DOHH2 (cell line): ENCODE measurements around the gene PSMA4.

Experiments used
- EZH2phosphoT487 ChIP-seq: fragments of 200-600 bp; sonication (generic); IDR thresholded peaks from 2 replicates; pipeline ENCODE4 v1.6.1; 2017; ENCODE audit warnings: borderline replicate concordance, mild to moderate bottlenecking, antibody characterized with exemption, low read length, moderate library complexity, mixed read lengths
- TF ChIP-seq, protein P1 (sequence below): fragments of 200-600 bp; sonication (generic); IDR thresholded peaks from one replicate; pipeline ENCODE4 v1.5.1; 2014; ENCODE audit warnings: antibody characterized with exemption, mild to moderate bottlenecking, low read depth, low read length; ENCODE audit not compliant: poor library complexity, severe bottlenecking

DNA sequence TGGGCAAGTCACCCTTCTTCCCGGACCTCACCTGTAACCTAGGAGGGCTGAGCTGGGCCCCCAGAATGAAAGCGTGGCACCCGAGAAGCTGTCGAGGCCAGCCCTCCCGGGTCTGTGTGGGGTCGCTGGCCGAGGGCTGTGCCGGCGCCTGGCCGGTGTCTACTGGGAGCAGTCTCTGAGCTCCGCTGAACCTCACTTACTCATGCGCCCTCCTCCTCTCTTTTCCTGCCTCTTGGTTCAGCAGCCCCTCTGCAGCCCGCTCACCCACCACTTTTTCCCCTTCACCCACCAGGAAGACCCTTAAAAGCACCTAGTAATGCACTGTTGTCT is 32.4 kb upstream of the PSMA4 start:
- TF ChIP-seq, protein P1, sequence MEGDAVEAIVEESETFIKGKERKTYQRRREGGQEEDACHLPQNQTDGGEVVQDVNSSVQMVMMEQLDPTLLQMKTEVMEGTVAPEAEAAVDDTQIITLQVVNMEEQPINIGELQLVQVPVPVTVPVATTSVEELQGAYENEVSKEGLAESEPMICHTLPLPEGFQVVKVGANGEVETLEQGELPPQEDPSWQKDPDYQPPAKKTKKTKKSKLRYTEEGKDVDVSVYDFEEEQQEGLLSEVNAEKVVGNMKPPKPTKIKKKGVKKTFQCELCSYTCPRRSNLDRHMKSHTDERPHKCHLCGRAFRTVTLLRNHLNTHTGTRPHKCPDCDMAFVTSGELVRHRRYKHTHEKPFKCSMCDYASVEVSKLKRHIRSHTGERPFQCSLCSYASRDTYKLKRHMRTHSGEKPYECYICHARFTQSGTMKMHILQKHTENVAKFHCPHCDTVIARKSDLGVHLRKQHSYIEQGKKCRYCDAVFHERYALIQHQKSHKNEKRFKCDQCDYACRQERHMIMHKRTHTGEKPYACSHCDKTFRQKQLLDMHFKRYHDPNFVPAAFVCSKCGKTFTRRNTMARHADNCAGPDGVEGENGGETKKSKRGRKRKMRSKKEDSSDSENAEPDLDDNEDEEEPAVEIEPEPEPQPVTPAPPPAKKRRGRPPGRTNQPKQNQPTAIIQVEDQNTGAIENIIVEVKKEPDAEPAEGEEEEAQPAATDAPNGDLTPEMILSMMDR = no peak
- TF ChIP-seq EZH2phosphoT487 = no peak
